ENCODE data around the gene SH3GL3.

DNA sequence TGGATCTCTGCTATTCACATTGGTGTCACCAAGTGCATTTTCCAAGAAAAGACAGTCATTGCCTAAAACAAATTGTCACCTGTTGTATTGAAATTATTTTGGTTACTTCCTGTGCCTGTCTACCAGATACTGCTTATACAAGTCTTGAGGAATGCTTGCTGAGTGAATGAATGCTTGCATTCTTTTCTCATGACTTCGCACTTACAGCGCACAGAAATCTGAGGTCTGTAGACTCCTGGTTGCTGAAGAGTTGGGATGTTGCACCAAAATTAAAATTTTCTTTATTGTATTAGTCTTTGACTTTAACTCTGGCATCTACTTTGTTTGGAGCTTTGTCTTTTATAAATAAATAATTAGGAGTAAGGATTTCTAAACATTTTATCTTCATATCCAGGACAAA is 28.4 kb downstream of the SH3GL3 start:
- TF ChIP-seq POLR2AphosphoS5 (IDR thresholded peaks at IDR 0.05; ENCODE audit: low read depth, low read length) (no peak), SP1 (IDR thresholded peaks at IDR 0.05; ENCODE audit: low read depth, low read length) (no peak), CHD2 (IDR thresholded peaks at IDR 0.05; ENCODE audit: low read length) (no peak), EZH2 (IDR thresholded peaks at IDR 0.05; ENCODE audit: low read depth, low read length, severe bottlenecking) (no peak), KDM1A (IDR thresholded peaks at IDR 0.05; ENCODE audit: borderline replicate concordance, low read length) (no peak)
- TF ChIP-seq, protein P1, sequence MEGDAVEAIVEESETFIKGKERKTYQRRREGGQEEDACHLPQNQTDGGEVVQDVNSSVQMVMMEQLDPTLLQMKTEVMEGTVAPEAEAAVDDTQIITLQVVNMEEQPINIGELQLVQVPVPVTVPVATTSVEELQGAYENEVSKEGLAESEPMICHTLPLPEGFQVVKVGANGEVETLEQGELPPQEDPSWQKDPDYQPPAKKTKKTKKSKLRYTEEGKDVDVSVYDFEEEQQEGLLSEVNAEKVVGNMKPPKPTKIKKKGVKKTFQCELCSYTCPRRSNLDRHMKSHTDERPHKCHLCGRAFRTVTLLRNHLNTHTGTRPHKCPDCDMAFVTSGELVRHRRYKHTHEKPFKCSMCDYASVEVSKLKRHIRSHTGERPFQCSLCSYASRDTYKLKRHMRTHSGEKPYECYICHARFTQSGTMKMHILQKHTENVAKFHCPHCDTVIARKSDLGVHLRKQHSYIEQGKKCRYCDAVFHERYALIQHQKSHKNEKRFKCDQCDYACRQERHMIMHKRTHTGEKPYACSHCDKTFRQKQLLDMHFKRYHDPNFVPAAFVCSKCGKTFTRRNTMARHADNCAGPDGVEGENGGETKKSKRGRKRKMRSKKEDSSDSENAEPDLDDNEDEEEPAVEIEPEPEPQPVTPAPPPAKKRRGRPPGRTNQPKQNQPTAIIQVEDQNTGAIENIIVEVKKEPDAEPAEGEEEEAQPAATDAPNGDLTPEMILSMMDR (IDR thresholded peaks at IDR 0.05; ENCODE audit: control extremely low read depth in 1 of 3, insufficient read depth in 1 of 3, low read depth in 1 of 3, low read length in 3 of 3) = no peak

All from H1 (cell line).